Neural cell (in vitro differentiated cells): ENCODE data around the gene TOGARAM2. TPM values are rescaled to one million over a fixed set of nuclear protein-coding genes. Genes with fewer than 3 reads are reported as not detected.

ENCODE experiments used
- H2AFZ ChIP-seq: fragments of 200-600, 300-800 bp; sonication (generic), shearing (Covaris generic); 2 replicates; pipeline ENCODE4 v1.6.0; 2014; ENCODE audit warnings: low read depth, mild to moderate bottlenecking, antibody characterized with exemption, low read length, moderate library complexity
- H3F3A ChIP-seq: fragments of 200-600 bp; shearing (Covaris generic); 2 replicates; pipeline ENCODE4 v1.6.1; 2016; ENCODE audit warnings: mild to moderate bottlenecking, moderate library complexity, mixed read lengths, antibody characterized with exemption, low read length; ENCODE audit not compliant: insufficient read depth, poor library complexity, severe bottlenecking
- H3K27ac ChIP-seq: fragments of 200-600, 300-800 bp; sonication (generic), shearing (Covaris generic); 2 replicates; pipeline ENCODE4 v1.5.1; 2014; ENCODE audit warnings: mild to moderate bottlenecking, low read length, moderate library complexity
- H3K27me3 ChIP-seq: fragments of 300-800, 200-600 bp; sonication (generic), shearing (Covaris generic); 2 replicates; pipeline ENCODE4 v1.6.0; 2014; ENCODE audit warnings: mild to moderate bottlenecking, low read depth, low read length, moderate library complexity; ENCODE audit not compliant: insufficient read depth
- H3K36me3 ChIP-seq: fragments of 300-800, 200-600 bp; sonication (generic), shearing (Covaris generic); 2 replicates; pipeline ENCODE4 v1.5.1; 2014; ENCODE audit warnings: mild to moderate bottlenecking, antibody characterized with exemption, low read length, moderate library complexity; ENCODE audit not compliant: insufficient read depth
- H3K4me2 ChIP-seq: fragments of 300-800, 200-600 bp; sonication (generic), shearing (Covaris generic); 2 replicates; pipeline ENCODE4 v1.6.0; 2014; ENCODE audit warnings: mild to moderate bottlenecking, low read length
- H3K4me3 ChIP-seq: fragments of 300-800, 200-600 bp; sonication (generic), shearing (Covaris generic); 2 replicates; pipeline ENCODE4 v1.5.1; 2014; ENCODE audit warnings: mild to moderate bottlenecking, low read length, moderate library complexity
- H3K79me2 ChIP-seq: fragments of 200-600 bp; shearing (Covaris generic); replicated peaks from 2 replicates; pipeline ENCODE4 v1.6.0; 2014; ENCODE audit warnings: mild to moderate bottlenecking, low read length, moderate library complexity; ENCODE audit not compliant: insufficient read depth
- H3K9ac ChIP-seq: fragments of 300-800, 200-600 bp; sonication (generic), shearing (Covaris generic); 2 replicates; pipeline ENCODE4 v1.6.1; 2016; ENCODE audit warnings: mild to moderate bottlenecking, low read length, mixed read lengths
- H3K9me2 ChIP-seq: fragments of 200-600 bp; shearing (Covaris generic); 2 replicates; pipeline ENCODE4 v1.6.1; 2016; ENCODE audit warnings: mild to moderate bottlenecking, low read length, mixed read lengths; ENCODE audit not compliant: insufficient read depth
- H3K9me3 ChIP-seq: fragments of 200-600, 300-800 bp; sonication (generic), shearing (Covaris generic); 2 replicates; pipeline ENCODE4 v1.6.1; 2016; ENCODE audit warnings: mild to moderate bottlenecking, mixed run types, low read length, moderate library complexity, mixed read lengths
- H4K20me1 ChIP-seq: fragments of 200-600 bp; shearing (Covaris generic); 2 replicates; pipeline ENCODE4 v1.6.1; 2016; ENCODE audit warnings: mild to moderate bottlenecking, mixed run types; ENCODE audit not compliant: insufficient read depth
- CTCF ChIP-seq: fragments of 450-650 bp; IDR thresholded peaks from 2 replicates; pipeline ENCODE4 v1.5.1; 2014; ENCODE audit warnings: antibody characterized with exemption, mild to moderate bottlenecking, moderate library complexity; ENCODE audit not compliant: poor library complexity, severe bottlenecking
- EP300 ChIP-seq: fragments of 450-650 bp; conservative IDR thresholded peaks from 2 replicates; pipeline ENCODE4 v1.6.1; 2014; ENCODE audit warnings: antibody characterized with exemption, mild to moderate bottlenecking, moderate library complexity; ENCODE audit not compliant: poor library complexity, severe bottlenecking
- EZH2 ChIP-seq: fragments of 200-600, 300-800 bp; shearing (Covaris generic), sonication (generic); IDR thresholded peaks from 2 replicates; pipeline ENCODE4 v1.6.1; 2014; ENCODE audit warnings: antibody characterized with exemption, low read length, borderline replicate concordance, mild to moderate bottlenecking; ENCODE audit not compliant: insufficient read depth, poor library complexity, severe bottlenecking
- MXI1 ChIP-seq: fragments of 450-650 bp; conservative IDR thresholded peaks from 2 replicates; pipeline ENCODE4 v1.6.1; 2014; ENCODE audit warnings: antibody characterized with exemption, mild to moderate bottlenecking; ENCODE audit not compliant: poor library complexity, severe bottlenecking
- POLR2AphosphoS5 ChIP-seq: IDR thresholded peaks from 2 replicates; pipeline ENCODE4 v1.6.1; 2012
- RAD21 ChIP-seq: fragments of 450-650 bp; conservative IDR thresholded peaks from 2 replicates; pipeline ENCODE4 v1.6.1; 2014; ENCODE audit warnings: antibody characterized with exemption, mild to moderate bottlenecking, moderate library complexity
- REST ChIP-seq: IDR thresholded peaks from 2 replicates; pipeline ENCODE4 v1.6.1; 2012; ENCODE audit warnings: borderline replicate concordance
- SMC3 ChIP-seq: fragments of 450-650 bp; conservative IDR thresholded peaks from 2 replicates; pipeline ENCODE4 v1.6.1; 2014; ENCODE audit warnings: antibody characterized with exemption, mild to moderate bottlenecking, moderate library complexity; ENCODE audit not compliant: poor library complexity
- TAF1 ChIP-seq: IDR thresholded peaks from 2 replicates; pipeline ENCODE4 v1.6.1; 2012; ENCODE audit warnings: low read depth
- polyA plus RNA-seq: library from polyadenylated mRNA; depleted of rRNA; stranded (reverse); fragments of >200 nt; gene quantifications from 2 replicates; pipeline ENCODE4 v1.2.3, GENCODE V29; 2014

Gene TOGARAM2
- polyA plus RNA-seq, 1 donor from 2014 or later: 0.10 TPM

GRCh38 chr2:28956890-28957289, 24.2 kb upstream of the TOGARAM2 start:
- Histone ChIP-seq H2AFZ (no peak overlapping the region), H3K9ac (no peak overlapping the region), H3K9me3 (no peaks in the 10 kb centered on the region), H3K27me3 (no peaks in the 10 kb centered on the region), H3K79me2 (no peaks in the 10 kb centered on the region), H3K4me2 (no peak overlapping the region), H3F3A (no peaks in the 10 kb centered on the region), H3K9me2 (no peaks in the 10 kb centered on the region), H3K4me3 (no peak overlapping the region), H3K27ac (no peak overlapping the region), H4K20me1 (no peaks in the 10 kb centered on the region), H3K36me3 (no peaks in the 10 kb centered on the region)
- no peak for TF ChIP-seq EP300
- TF ChIP-seq TAF1: no peak
- no peak for TF ChIP-seq RAD21

GRCh38 chr2:28958689-28959088, 22.4 kb upstream of the TOGARAM2 start:
- Histone ChIP-seq H3K9me2 (no peaks in the 10 kb centered on the region), H3K4me2 (no peak overlapping the region), H3K27ac (no peak overlapping the region), H3F3A (no peaks in the 10 kb centered on the region), H3K9ac (no peak overlapping the region), H3K4me3 (no peak overlapping the region), H3K9me3 (no peaks in the 10 kb centered on the region), H2AFZ (no peak overlapping the region), H3K27me3 (no peaks in the 10 kb centered on the region), H3K79me2 (no peaks in the 10 kb centered on the region), H4K20me1 (no peaks in the 10 kb centered on the region), H3K36me3 (no peaks in the 10 kb centered on the region)
- TF ChIP-seq CTCF (peak; percentile 93), EP300 (no peak), RAD21 (peak; percentile 97), SMC3 (peak; percentile 98)

- Histone ChIP-seq H2AFZ (no peak overlapping the region), H3F3A (no peaks in the 10 kb centered on the region), H3K4me2 (no peak overlapping the region), H4K20me1 (no peaks in the 10 kb centered on the region), H3K79me2 (no peaks in the 10 kb centered on the region), H3K9me2 (no peaks in the 10 kb centered on the region), H3K4me3 (no peak overlapping the region), H3K27me3 (no peaks in the 10 kb centered on the region), H3K36me3 (no peaks in the 10 kb centered on the region), H3K9ac (no peak overlapping the region), H3K27ac (no peak overlapping the region), H3K9me3 (no peaks in the 10 kb centered on the region)
- no peak for TF ChIP-seq TAF1
Measured at GRCh38 chr2:28960401-28960800, 20.7 kb upstream of the TOGARAM2 start.

- no peaks in the 10 kb centered on the region for H3K36me3 ChIP-seq
- no peak overlapping the region for H3K9ac ChIP-seq
- H3K4me3 ChIP-seq: no peak overlapping the region
- no peaks in the 10 kb centered on the region for H3K79me2 ChIP-seq
- no peaks in the 10 kb centered on the region for H3K9me2 ChIP-seq
- no peaks in the 10 kb centered on the region for H3F3A ChIP-seq
- no peaks in the 10 kb centered on the region for H4K20me1 ChIP-seq
- H3K9me3 ChIP-seq: no peaks in the 10 kb centered on the region
- H3K27me3 ChIP-seq: no peaks in the 10 kb centered on the region
- no peak overlapping the region for H3K4me2 ChIP-seq
- H3K27ac ChIP-seq: no peak overlapping the region
- TF ChIP-seq CTCF (no peak), EP300 (no peak), SMC3 (no peak), POLR2AphosphoS5 (no peak), RAD21 (no peak), MXI1 (no peak), TAF1 (no peak), EZH2 (no peak), REST (no peak)
- H2AFZ ChIP-seq: no peak overlapping the region
Measured at GRCh38 chr2:28962505-28962904, 18.6 kb upstream of the TOGARAM2 start.
